ENCODE data around the gene TSPEAR. TPM values are rescaled to one million over a fixed set of nuclear protein-coding genes. Genes with fewer than 3 reads are reported as not detected.

Gene TSPEAR
- total RNA-seq, 1 donor from 2014 or later: not detected

- Mint-ChIP-seq H3K4me1 (ENCODE audit: low read depth, unreplicated experiment) (peaks cover 11% of the 10 kb centered on the region), H3K4me3 (ENCODE audit: unreplicated experiment) (no peak overlapping the region), H3K27me3 (ENCODE audit: unreplicated experiment) (no peaks in the 10 kb centered on the region), H3K9me3 (ENCODE audit: unreplicated experiment) (peaks cover 1% of the 10 kb centered on the region), H3K36me3 (ENCODE audit: unreplicated experiment) (no peaks in the 10 kb centered on the region), H3K27ac (ENCODE audit: unreplicated experiment) (no peak overlapping the region)
- DNase-seq: no peak
- TF ChIP-seq CTCF (IDR thresholded peaks at IDR 0.05; ENCODE audit: partially characterized antibody, unreplicated experiment): no peak
These were observed 209.0 kb downstream of the TSPEAR start for GRCh38 chr21:44502171-44502958.

DNA sequence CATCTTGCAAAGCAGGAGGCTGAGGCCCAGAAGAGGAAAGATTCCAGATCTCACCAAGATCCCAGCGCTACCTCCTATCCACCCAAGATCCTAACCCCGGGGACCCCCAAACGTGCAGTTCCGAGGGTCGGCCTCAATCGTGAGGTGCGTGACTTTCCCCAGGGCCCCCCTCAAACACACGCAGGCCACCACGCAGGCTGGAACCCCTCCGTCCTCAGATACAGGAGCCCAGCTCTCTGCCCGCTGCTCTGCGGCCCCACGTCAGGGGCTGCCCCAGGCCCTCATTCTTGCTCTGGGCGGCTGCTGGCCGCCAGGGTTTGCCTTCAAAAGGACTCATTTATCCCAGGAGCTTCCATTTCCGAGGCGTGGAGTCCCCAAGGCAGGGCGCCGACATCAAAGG, 211.3 kb downstream of the TSPEAR start:
- Mint-ChIP-seq H3K27me3 (ENCODE audit: unreplicated experiment) (peaks cover 2% of the 10 kb centered on the region), H3K9me3 (ENCODE audit: unreplicated experiment) (peaks cover 4% of the 10 kb centered on the region), H3K4me3 (ENCODE audit: unreplicated experiment) (no peak overlapping the region), H3K4me1 (ENCODE audit: low read depth, unreplicated experiment) (peaks cover 16% of the 10 kb centered on the region), H3K27ac (ENCODE audit: unreplicated experiment) (no peak overlapping the region), H3K36me3 (ENCODE audit: unreplicated experiment) (peaks cover 6% of the 10 kb centered on the region)
- peak; percentile 6 for DNase-seq
- no peak for TF ChIP-seq CTCF (IDR thresholded peaks at IDR 0.05; ENCODE audit: partially characterized antibody, unreplicated experiment)

DNA sequence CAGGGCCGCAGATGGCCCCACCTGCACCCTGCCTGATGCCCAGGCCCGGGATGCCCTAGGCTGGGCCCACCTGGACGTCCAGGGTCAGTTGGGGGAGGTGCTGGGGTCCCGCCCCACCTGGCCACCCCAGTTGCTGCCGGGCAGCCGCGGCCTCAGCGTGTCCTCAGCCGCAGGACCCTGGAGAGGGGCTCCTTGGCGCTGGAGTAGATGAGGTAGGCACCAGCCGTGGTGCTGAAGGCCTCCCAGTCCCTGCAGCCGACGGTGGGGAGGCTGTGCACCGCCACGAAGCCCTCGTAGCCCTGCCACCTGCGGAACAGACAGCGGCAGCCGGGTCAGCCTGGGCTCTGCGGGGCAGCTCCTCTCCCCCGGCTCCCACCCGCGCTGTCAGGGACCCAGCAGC, 211.7 kb downstream of the TSPEAR start:
- Mint-ChIP-seq H3K27me3 (ENCODE audit: unreplicated experiment) (peaks cover 2% of the 10 kb centered on the region), H3K36me3 (ENCODE audit: unreplicated experiment) (peaks cover 6% of the 10 kb centered on the region), H3K9me3 (ENCODE audit: unreplicated experiment) (peaks cover 4% of the 10 kb centered on the region), H3K4me3 (ENCODE audit: unreplicated experiment) (no peak overlapping the region), H3K27ac (ENCODE audit: unreplicated experiment) (no peak overlapping the region), H3K4me1 (ENCODE audit: low read depth, unreplicated experiment) (peaks cover 16% of the 10 kb centered on the region)
- no peak for DNase-seq
- TF ChIP-seq CTCF (IDR thresholded peaks at IDR 0.05; ENCODE audit: partially characterized antibody, unreplicated experiment): no peak

DNA sequence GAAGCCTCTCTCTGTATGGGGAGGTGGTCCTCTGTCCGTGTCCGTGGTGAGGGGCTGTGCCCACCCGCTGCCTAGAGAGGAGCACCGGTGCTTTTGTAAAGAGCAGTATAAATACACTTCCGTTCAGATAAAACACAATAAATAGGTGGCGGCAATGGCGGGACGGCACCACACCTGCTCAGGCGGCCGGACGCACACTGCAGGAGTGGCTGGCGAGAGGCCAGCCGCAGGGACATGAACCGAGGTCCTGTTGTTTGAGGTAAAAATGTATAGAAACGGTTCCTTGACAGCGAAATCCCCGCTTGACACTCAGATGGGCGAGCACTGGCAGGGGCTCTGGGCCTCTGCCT, 212.2 kb downstream of the TSPEAR start:
- H3K36me3 Mint-ChIP-seq (ENCODE audit: unreplicated experiment): peaks cover 6% of the 10 kb centered on the region
- peaks cover 16% of the 10 kb centered on the region for H3K4me1 Mint-ChIP-seq (ENCODE audit: low read depth, unreplicated experiment)
- DNase-seq: no peak
- no peak overlapping the region for H3K27ac Mint-ChIP-seq (ENCODE audit: unreplicated experiment)
- peaks cover 2% of the 10 kb centered on the region for H3K27me3 Mint-ChIP-seq (ENCODE audit: unreplicated experiment)
- H3K9me3 Mint-ChIP-seq (ENCODE audit: unreplicated experiment): peaks cover 4% of the 10 kb centered on the region
- H3K4me3 Mint-ChIP-seq (ENCODE audit: unreplicated experiment): no peak overlapping the region
- no peak for TF ChIP-seq CTCF (IDR thresholded peaks at IDR 0.05; ENCODE audit: partially characterized antibody, unreplicated experiment)
